Activated B cell treated with CpG ODN at 0.5 μM for 24 hours (primary cell): ENCODE measurements around the gene TNF. TPM values are rescaled to one million over a fixed set of nuclear protein-coding genes. Genes with fewer than 3 reads are reported as not detected.

Experiments used
- ATAC-seq: fragments of 200-7000 bp; cut with Tn5 transposase; one replicate; pipeline ENCODE4 v1.10.0; 2021; ENCODE audit warnings: low read depth, mild to moderate bottlenecking, moderate library complexity
- CTCF ChIA-PET: fragments of 350-600 bp; sonication (Branson Sonifier 250); formaldehyde crosslinking; loops from one replicate; lab custom pipeline; 2021; ENCODE audit warnings: antibody characterized with exemption; lab: Charles Lee
- POLR2A ChIA-PET: fragments of 350-600 bp; sonication (Branson Sonifier 250); formaldehyde crosslinking; loops from one replicate; lab custom pipeline; 2021; ENCODE audit warnings: antibody characterized with exemption; lab: Charles Lee
- DNase-seq: peaks from one replicate; pipeline ENCODE4 v3.0.0; 2022
- H3K27ac Mint-ChIP-seq: one replicate; pipeline ENCODE4 v1.8.0; 2020; ENCODE audit warnings: mixed read lengths
- H3K27me3 Mint-ChIP-seq: one replicate; pipeline ENCODE4 v1.8.0; 2021; ENCODE audit warnings: mixed read lengths
- H3K36me3 Mint-ChIP-seq: one replicate; pipeline ENCODE4 v1.8.0; 2021; ENCODE audit warnings: low read depth, mixed read lengths
- H3K4me1 Mint-ChIP-seq: one replicate; pipeline ENCODE4 v1.8.0; 2021; ENCODE audit warnings: mixed read lengths
- H3K4me3 Mint-ChIP-seq: one replicate; pipeline ENCODE4 v1.8.0; 2020; ENCODE audit warnings: mild to moderate bottlenecking, mixed read lengths
- H3K9me3 Mint-ChIP-seq: one replicate; pipeline ENCODE4 v1.8.0; 2020; ENCODE audit warnings: mixed read lengths
- CTCF ChIP-seq: fragments of 200-600 bp; IDR thresholded peaks from one replicate; pipeline ENCODE4 v1.8.0; 2022; ENCODE audit warnings: antibody characterized with exemption, mild to moderate bottlenecking
- intact Hi-C: fragments of 100-400 bp; cut with micrococcal nuclease; formaldehyde crosslinking; loops from one replicate; pipeline ENCODE4 v1.15.1; 2024
- total RNA-seq: library from RNA; stranded (reverse); gene quantifications from 2 replicates; pipeline ENCODE4 v1.2.3, GENCODE V29; 2022

The TNF gene
- total RNA-seq, 1 donor from 2014 or later = 139 TPM

DNA sequence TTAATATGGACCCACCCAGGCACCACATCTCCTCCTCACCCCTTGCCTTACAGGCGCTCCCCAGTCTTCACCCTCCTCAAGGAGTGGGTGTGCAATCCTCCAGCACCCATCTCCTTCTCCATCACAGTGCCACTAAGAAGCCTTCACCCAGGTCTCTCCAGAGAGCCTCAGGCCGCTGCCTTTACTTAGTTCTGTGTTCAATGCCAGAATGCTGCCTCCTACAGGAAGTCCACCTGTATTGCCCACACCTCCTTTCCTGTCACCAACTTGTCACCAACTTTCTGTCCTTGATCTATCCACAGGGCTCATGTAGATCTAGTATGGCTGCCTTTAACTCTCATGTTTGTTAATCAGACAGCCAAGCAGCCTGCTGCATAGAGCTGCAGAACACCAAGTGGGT lies 10.1 kb downstream of the TNF start:
- ATAC-seq = no peak
- no peak for DNase-seq
- peaks cover 20% of the 10 kb centered on the region for H3K36me3 Mint-ChIP-seq

DNA sequence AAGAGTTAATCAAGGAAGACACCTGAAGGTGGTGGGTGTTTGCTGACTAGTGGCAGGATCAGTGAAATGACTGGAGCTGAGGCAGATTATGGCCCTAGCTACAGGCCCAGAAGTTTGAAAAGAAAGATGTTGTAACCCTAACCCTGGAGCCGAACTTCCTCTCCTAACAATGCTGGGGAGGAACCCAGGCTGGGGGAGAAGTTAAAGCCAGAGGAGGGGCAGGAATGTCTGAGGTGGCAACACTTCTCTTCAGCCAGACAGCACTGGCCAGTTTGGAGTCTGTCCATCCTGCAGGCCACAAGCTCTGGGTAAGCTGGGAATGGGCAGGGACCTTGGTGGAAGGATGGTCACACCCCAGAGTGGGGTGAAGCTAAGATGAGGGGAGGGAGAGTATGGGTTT lies 10.6 kb downstream of the TNF start, which contains the start of gene LST1:
LST1 (plus strand) TSS at position 270 of the 400 bp plus-strand sequence. CDS start 1,023 bp downstream, outside the sequence.
- DNase-seq (no peak), ATAC-seq (no peak)
- intact Hi-C loops = loop anchor here (1.0 kb wide), 1 partner anchor 10 kb away; no protein-coding TSS in a partner anchor
- Mint-ChIP-seq H3K4me3 (peak within 1 kb of the TSS; percentile 72), H3K27ac (peak within 1 kb of the TSS; percentile 94), H3K36me3 (peaks cover 18% of the 10 kb centered on the region), H3K4me1 (peaks cover 86% of the 10 kb centered on the region), H3K9me3 (no peaks in the 10 kb centered on the region), H3K27me3 (no peaks in the 10 kb centered on the region)
- ChIA-PET CTCF (interaction anchor here (5.1 to 25.7 kb wide), 3 partner anchors 11 to 32 kb away, joined by 33 to 611 read pairs (median 577); partner anchors contain the start of genes ATP6V1G2, DDX39B, NCR3 and NFKBIL1), POLR2A (interaction anchor here (0.5 to 26.0 kb wide), 10 partner anchors 1 to 67 kb away, joined by 3 to 1155 read pairs (median 7); partner anchors contain the start of genes ATP6V1G2, DDX39B, LST1 and LTA)
- TF ChIP-seq CTCF = no peak

More for the DNA sequence above, 10.1 kb downstream of the TNF start:
- TF ChIP-seq CTCF = no peak
- H3K27ac Mint-ChIP-seq = peak overlapping the region; percentile 94
- H3K4me3 Mint-ChIP-seq = peak overlapping the region; percentile 72
- intact Hi-C loops = no loop called here
- ChIA-PET POLR2A (interaction anchor here (0.5 to 26.0 kb wide), 8 partner anchors 1 to 68 kb away, joined by 3 to 1155 read pairs (median 121); partner anchors contain the start of genes ATP6V1G2, LST1, LTA and LTB), CTCF (interaction anchor here (5.1 to 25.7 kb wide), 3 partner anchors 11 to 32 kb away, joined by 33 to 611 read pairs (median 577); partner anchors contain the start of genes ATP6V1G2, DDX39B, NCR3 and NFKBIL1)
- no peaks in the 10 kb centered on the region for H3K27me3 Mint-ChIP-seq
- peaks cover 82% of the 10 kb centered on the region for H3K4me1 Mint-ChIP-seq
- no peaks in the 10 kb centered on the region for H3K9me3 Mint-ChIP-seq

DNA sequence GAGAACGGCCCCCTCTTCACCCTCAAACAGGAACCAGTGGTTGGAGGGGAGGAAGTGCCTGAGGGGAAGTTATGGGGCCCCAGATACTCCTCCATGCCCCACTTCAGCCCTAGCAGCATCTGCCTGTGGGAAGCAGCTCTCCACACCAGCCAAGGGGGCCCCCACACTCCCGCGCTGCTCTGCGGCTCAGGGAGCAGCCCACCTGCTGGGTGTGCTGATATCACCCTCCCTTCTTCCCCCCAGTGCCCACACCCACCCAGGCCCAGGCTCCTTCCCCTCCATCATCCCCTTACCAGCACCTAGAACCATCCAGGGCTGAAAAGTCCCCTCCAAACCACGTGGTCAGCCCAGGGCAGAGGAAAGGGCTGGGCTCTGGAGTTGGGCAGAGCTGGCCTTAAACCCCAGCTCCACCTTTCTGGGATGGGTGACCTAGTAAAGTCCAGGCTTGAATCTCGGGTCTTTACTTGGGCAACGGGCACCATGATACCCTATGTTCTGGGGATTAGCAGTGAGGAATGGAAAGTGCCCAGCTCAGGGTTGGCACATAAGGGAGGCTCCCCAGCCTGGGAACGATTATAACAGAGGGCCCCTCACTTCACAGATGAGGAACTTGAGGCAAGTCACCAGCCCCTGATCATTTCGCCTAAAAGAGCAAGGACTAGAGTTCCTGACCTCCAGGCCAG lies 11.4 kb downstream of the TNF start:
- CTCF ChIA-PET = interaction anchor here (1.2 to 25.7 kb wide), 4 partner anchors 10 to 33 kb away, joined by 8 to 611 read pairs (median 305); partner anchors contain the start of genes ATP6V1G2, DDX39B, NCR3 and NFKBIL1
- Mint-ChIP-seq H3K27ac (peak overlapping the region; percentile 94), H3K4me3 (peak overlapping the region; percentile 72), H3K4me1 (peaks cover 91% of the 10 kb centered on the region), H3K36me3 (peaks cover 10% of the 10 kb centered on the region), H3K9me3 (no peaks in the 10 kb centered on the region), H3K27me3 (no peaks in the 10 kb centered on the region)
- DNase-seq (peak; percentile 38), ATAC-seq (peak; percentile 62)
- POLR2A ChIA-PET = interaction anchor here (0.5 to 26.0 kb wide), 11 partner anchors 0 to 972 kb away, joined by 3 to 1155 read pairs (median 5); partner anchors contain the start of genes ATP6V1G2, C6orf47, DDX39B and LST1
- no peak for TF ChIP-seq CTCF
- intact Hi-C loops = loop anchor here (1.0 kb wide), 1 partner anchor 10 kb away; no protein-coding TSS in a partner anchor

DNA sequence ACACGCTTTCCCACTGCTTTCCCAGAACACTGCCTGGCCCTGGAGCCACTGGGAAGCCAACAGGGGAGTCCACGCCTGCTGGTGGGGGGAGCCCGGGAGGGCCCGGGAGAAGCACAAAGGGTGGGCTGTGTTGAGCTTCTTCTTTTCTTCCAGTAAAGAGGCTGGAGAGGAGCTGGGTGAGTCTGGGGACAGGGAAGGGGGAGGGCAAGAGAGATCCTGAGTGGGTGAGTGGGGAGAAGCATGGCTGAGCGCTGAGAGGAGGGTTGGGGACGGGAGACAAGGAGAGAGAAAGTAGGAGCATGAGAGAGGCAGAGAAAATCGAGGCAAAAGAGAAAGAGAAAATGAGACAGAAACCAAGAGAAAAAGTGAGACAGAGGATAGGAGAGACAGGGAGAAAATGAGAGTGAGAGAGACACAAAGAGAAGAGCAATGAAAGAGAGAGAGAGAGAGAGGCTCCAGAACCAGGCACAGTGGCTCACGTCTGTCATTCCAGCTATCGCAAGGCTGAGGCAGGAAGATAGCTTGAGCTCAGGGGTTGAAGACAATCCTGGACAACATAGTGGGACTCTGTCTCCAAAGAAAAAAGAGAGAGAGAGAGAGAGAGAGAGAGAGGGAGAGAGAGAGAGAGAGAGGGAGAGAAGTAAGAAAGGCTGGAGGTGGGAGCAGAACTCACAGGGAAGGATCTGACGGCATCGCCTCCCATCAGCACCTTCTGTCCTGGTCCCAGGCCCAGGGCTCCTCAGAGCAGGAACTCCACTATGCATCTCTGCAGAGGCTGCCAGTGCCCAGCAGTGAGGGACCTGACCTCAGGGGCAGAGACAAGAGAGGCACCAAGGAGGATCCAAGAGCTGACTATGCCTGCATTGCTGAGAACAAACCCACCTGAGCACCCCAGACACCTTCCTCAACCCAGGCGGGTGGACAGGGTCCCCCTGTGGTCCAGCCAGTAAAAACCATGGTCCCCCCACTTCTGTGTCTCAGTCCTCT lies 12.7 kb downstream of the TNF start:
- no peak for TF ChIP-seq CTCF
- intact Hi-C loops = no loop called here
- DNase-seq (no peak), ATAC-seq (no peak)
- H3K36me3 Mint-ChIP-seq = peaks cover 8% of the 10 kb centered on the region
- peaks cover 94% of the 10 kb centered on the region for H3K4me1 Mint-ChIP-seq
- ChIA-PET CTCF (interaction anchor here (0.8 to 25.7 kb wide), 6 partner anchors 8 to 208 kb away, joined by 3 to 611 read pairs (median 7); partner anchors contain the start of genes ATP6V1G2, DDX39B, NCR3 and NFKBIL1), POLR2A (interaction anchor here (0.6 to 26.0 kb wide), 8 partner anchors 1 to 92 kb away, joined by 3 to 1155 read pairs (median 8); partner anchors contain the start of genes C6orf47, LST1, LTA and LTB)
- peak overlapping the region; percentile 77 for H3K4me3 Mint-ChIP-seq
- H3K27me3 Mint-ChIP-seq = no peaks in the 10 kb centered on the region
- H3K9me3 Mint-ChIP-seq = no peaks in the 10 kb centered on the region
- H3K27ac Mint-ChIP-seq = peak overlapping the region; percentile 94
